ENCODE measurements around the gene CCAR1. TPM values are rescaled to one million over a fixed set of nuclear protein-coding genes. Genes with fewer than 3 reads are reported as not detected.
"Not testable (repeated sequence)": the region's sequence is repeated elsewhere in the genome, so short reads cannot be mapped to it uniquely, and the experiment has no call there.

The CCAR1 gene
- polyA plus RNA-seq, 1 experiment: 69.9 TPM

GRCh38 chr10:68759967-68760366 lies 38.9 kb downstream of the CCAR1 start:
- H3K27me3 ChIP-seq (ENCODE audit: control insufficient read depth, insufficient read depth, low read length): no peaks in the 10 kb centered on the region
- ChIA-PET CTCF (interaction anchor here (1.7 kb wide), 1 partner anchor 137 kb away, joined by 7 read pairs; no protein-coding TSS in a partner anchor), POLR2A (interaction anchor here (0.6 kb wide), 1 partner anchor 153 kb away, joined by 3 read pairs; no protein-coding TSS in a partner anchor)
- H3K9me3 ChIP-seq (ENCODE audit: control insufficient read depth, insufficient read depth, low read length): no peaks in the 10 kb centered on the region
- DNase-seq (ENCODE audit: low read depth, low spot score): no peak
- H3K4me3 ChIP-seq (ENCODE audit: low read depth, low read length): no peak overlapping the region
- no peak overlapping the region for H3K27ac ChIP-seq (ENCODE audit: low read depth, low read length)
- TF ChIP-seq, protein P1, sequence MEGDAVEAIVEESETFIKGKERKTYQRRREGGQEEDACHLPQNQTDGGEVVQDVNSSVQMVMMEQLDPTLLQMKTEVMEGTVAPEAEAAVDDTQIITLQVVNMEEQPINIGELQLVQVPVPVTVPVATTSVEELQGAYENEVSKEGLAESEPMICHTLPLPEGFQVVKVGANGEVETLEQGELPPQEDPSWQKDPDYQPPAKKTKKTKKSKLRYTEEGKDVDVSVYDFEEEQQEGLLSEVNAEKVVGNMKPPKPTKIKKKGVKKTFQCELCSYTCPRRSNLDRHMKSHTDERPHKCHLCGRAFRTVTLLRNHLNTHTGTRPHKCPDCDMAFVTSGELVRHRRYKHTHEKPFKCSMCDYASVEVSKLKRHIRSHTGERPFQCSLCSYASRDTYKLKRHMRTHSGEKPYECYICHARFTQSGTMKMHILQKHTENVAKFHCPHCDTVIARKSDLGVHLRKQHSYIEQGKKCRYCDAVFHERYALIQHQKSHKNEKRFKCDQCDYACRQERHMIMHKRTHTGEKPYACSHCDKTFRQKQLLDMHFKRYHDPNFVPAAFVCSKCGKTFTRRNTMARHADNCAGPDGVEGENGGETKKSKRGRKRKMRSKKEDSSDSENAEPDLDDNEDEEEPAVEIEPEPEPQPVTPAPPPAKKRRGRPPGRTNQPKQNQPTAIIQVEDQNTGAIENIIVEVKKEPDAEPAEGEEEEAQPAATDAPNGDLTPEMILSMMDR (IDR thresholded peaks at IDR 0.05; ENCODE audit: low read depth, low read length): no peak

- DNase-seq (ENCODE audit: low read depth, low spot score); CTCF ChIA-PET; H3K27ac ChIP-seq (ENCODE audit: low read depth, low read length); H3K9me3 ChIP-seq (ENCODE audit: control insufficient read depth, insufficient read depth, low read length); H3K27me3 ChIP-seq (ENCODE audit: control insufficient read depth, insufficient read depth, low read length); H3K4me3 ChIP-seq (ENCODE audit: low read depth, low read length); POLR2A ChIA-PET: not testable (repeated sequence)
Observed at GRCh38 chr10:68767407-68767806, 46.4 kb downstream of the CCAR1 start.

DNA sequence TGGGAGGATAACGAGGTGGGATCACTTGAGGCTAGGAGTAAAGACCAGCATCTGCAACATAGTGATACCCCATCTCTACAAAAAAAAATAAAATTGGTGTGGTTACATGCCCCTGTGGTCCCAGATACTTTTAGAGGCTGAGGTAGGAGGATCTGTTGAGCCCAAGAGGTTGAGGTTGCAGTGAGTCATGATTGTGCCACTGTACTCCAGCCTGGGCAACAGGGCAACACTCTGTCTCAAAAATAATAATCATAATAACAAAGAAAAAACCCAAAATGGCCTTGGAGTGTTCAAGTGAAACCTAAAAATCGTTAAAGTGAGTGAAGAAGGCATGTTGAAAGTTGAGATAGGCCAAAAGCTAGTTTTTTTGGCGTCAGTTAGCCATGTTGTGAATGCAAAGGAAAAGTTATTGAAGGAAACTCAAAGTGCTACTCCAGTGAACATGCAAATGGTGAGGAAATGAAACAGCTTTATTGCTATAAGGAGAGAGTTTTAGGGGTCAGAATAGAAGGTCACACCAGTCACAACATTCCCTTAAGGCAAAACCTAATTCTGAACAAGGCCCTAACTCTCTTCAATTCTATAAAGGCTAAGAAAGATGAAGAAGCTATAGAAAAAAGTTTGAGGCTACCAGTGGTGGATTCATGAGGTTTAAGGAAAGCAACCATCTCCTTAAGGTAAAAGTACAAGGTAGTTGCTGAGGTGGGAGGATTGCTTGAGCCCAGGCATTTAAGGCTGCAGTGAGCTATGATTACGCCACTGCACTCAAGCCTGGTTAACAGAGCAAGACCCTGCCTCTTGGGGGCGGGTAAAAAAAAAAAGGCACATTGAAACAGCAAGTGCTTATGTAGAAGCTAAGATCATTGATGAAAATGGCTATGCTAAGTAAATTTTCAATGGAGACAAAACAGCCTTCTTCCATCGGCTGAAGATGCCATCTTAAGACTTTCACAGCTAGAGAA lies 60.9 kb downstream of the CCAR1 start:
- no peaks in the 10 kb centered on the region for H3K9me3 ChIP-seq (ENCODE audit: control insufficient read depth, insufficient read depth, low read length)
- H3K27ac ChIP-seq (ENCODE audit: low read depth, low read length): no peak overlapping the region

GRCh38 chr10:68784476-68784875 lies 63.4 kb downstream of the CCAR1 start:
- no peak overlapping the region for H3K4me3 ChIP-seq (ENCODE audit: low read depth, low read length)
- ChIA-PET POLR2A (interaction anchor here (0.7 kb wide), 1 partner anchor 756 kb away, joined by 4 read pairs; no protein-coding TSS in a partner anchor), CTCF (no interaction called here)
- H3K27ac ChIP-seq (ENCODE audit: low read depth, low read length): no peak overlapping the region
- TF ChIP-seq, protein P1 (IDR thresholded peaks at IDR 0.05; ENCODE audit: low read depth, low read length): no peak
- no peaks in the 10 kb centered on the region for H3K9me3 ChIP-seq (ENCODE audit: control insufficient read depth, insufficient read depth, low read length)
- H3K27me3 ChIP-seq (ENCODE audit: control insufficient read depth, insufficient read depth, low read length): no peaks in the 10 kb centered on the region
- DNase-seq (ENCODE audit: low read depth, low spot score): no peak

More for the DNA sequence above, 60.9 kb downstream of the CCAR1 start:
- H3K27me3 ChIP-seq (ENCODE audit: control insufficient read depth, insufficient read depth, low read length): no peaks in the 10 kb centered on the region
- TF ChIP-seq, protein P1 (IDR thresholded peaks at IDR 0.05; ENCODE audit: low read depth, low read length): no peak
- no peak for DNase-seq (ENCODE audit: low read depth, low spot score)
- CTCF ChIA-PET: interaction anchor here (0.6 to 1.6 kb wide), 2 partner anchors 10 to 115 kb away, joined by 3 to 6 read pairs; no protein-coding TSS in a partner anchor
- POLR2A ChIA-PET: interaction anchor here (0.5 kb wide), 1 partner anchor 847 kb away, joined by 3 read pairs; no protein-coding TSS in a partner anchor
- H3K4me3 ChIP-seq (ENCODE audit: low read depth, low read length): no peak overlapping the region

- no peaks in the 10 kb centered on the region for H3K9me3 ChIP-seq (ENCODE audit: control insufficient read depth, insufficient read depth, low read length)
- TF ChIP-seq, protein P1 (IDR thresholded peaks at IDR 0.05; ENCODE audit: low read depth, low read length): no peak
- CTCF ChIA-PET: interaction anchor here (3.3 kb wide), 1 partner anchor 110 kb away, joined by 18 read pairs; no protein-coding TSS in a partner anchor
- POLR2A ChIA-PET: no interaction called here
- H3K27ac ChIP-seq (ENCODE audit: low read depth, low read length): no peak overlapping the region
- DNase-seq (ENCODE audit: low read depth, low spot score): no peak
- H3K4me3 ChIP-seq (ENCODE audit: low read depth, low read length): no peak overlapping the region
- no peaks in the 10 kb centered on the region for H3K27me3 ChIP-seq (ENCODE audit: control insufficient read depth, insufficient read depth, low read length)
Observed at GRCh38 chr10:68787813-68788212, 66.8 kb downstream of the CCAR1 start.

Measured in AG04450 (cell line).